ENCODE results near the gene CDC16. TPM values are rescaled to one million over a fixed set of nuclear protein-coding genes. Genes with fewer than 3 reads are reported as not detected.

CDC16 gene
- total and polyA plus RNA-seq, 2 of the 13 experiments (the other 11 are each of a cell fraction or from before 2014, with no cell fraction given) = 24.2 to 60.9 TPM

- no peak overlapping the region for H3K9ac ChIP-seq (ENCODE audit: insufficient read depth, low read depth, low read length)
- no peaks in the 10 kb centered on the region for H3K9me3 ChIP-seq (ENCODE audit: low read length)
- H3K4me2 ChIP-seq (ENCODE audit: low read depth, low read length) = no peak overlapping the region
- intact Hi-C loops (cut with micrococcal nuclease; ENCODE audit: unreplicated experiment) = no loop called here
- no peaks in the 10 kb centered on the region for H4K20me1 ChIP-seq (ENCODE audit: insufficient read depth, low read length)
- WGBS (ENCODE audit: low lambda C conversion rate) = 84% methylated on average over 5 of the region's 5 CpGs
- ATAC-seq (no peak), DNase-seq (ENCODE audit: low spot score) (no peak), FAIRE-seq (no peak)
- no peak overlapping the region for H2AFZ ChIP-seq (ENCODE audit: low read length)
- peaks cover 29% of the 10 kb centered on the region for H3K4me1 ChIP-seq (ENCODE audit: insufficient read depth, low read length)
- peaks cover 13% of the 10 kb centered on the region for H3K79me2 ChIP-seq (ENCODE audit: insufficient read depth, low read length)
- ChIA-PET CTCF (ENCODE audit: low intra/inter-chr PET ratio, low total read pairs) (no interaction called here), POLR2A (interaction anchor here (1.2 to 1.9 kb wide), 2 partner anchors 17 to 29 kb away, joined by 3 to 9 read pairs; partner anchors contain the start of gene UPF3A)
- BruUV-seq (replicated peaks) = no TSS peak
- peaks cover 2 to 6% of the 10 kb centered on the region in 2 experiments; a peak in 1 of 5 replicates for H3K36me3 ChIP-seq (replicated peaks in 1 of 2; ENCODE audit: control insufficient read depth in 1 of 2, insufficient read depth in 2 of 2, low read length in 2 of 2)
- H3K27ac ChIP-seq (ENCODE audit: extremely low read length, insufficient read depth, low read length) = no peak overlapping the region
- TF ChIP-seq SRY (CRISPR knock-in tag; IDR thresholded peaks at IDR 0.05) (no peak), IRF9 (CRISPR knock-in tag; IDR thresholded peaks at IDR 0.05; ENCODE audit: borderline replicate concordance) (no peak), ZBED4 (CRISPR knock-in tag; IDR thresholded peaks at IDR 0.05; ENCODE audit: borderline replicate concordance) (no peak), ZNF746 (CRISPR knock-in tag; IDR thresholded peaks at IDR 0.05) (no peak), ZNF7 (CRISPR knock-in tag; IDR thresholded peaks at IDR 0.05) (no peak)
- no peak overlapping the region for H3K4me3 ChIP-seq (replicated peaks in 1 of 3; ENCODE audit: insufficient read depth in 1 of 3, low read depth in 2 of 3, low read length in 3 of 3)
- no peaks in the 10 kb centered on the region; a peak in 1 of 5 replicates for H3K27me3 ChIP-seq (ENCODE audit: control insufficient read depth in 1 of 2, insufficient read depth in 2 of 2, low read length in 2 of 2)
- in situ Hi-C loops (cut with HindIII; ENCODE audit: extremely low pct_ligation_motif_present, low pct_unique_long_range_greater_than_20kb) = no loop called here
These were observed 76.3 kb downstream of the CDC16 start for GRCh38 chr13:114310956-114311355.
